Measurements from ENCODE around the gene ISCA2.

DNA sequence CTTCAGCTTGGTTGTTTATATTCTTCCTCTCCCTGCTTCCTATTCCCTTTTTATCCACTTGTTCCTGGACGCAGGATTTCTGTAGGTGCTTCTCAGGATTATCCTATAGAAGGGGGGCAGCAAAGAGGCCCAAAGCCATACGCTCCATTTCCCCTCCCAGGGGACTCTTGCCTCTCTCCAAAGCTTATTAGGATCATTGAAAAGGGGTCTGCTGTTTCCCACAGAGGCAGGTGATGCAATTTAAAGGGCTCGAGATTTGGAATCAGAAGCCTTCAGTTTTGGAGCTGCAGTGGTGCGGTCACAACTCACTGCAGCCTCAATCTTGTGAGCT lies 36.0 kb upstream of the ISCA2 start:
- TF ChIP-seq CTCF (IDR thresholded peaks at IDR 0.05) (no peak), POLR2A (IDR thresholded peaks at IDR 0.05) (no peak)

Measured in heart left ventricle (tissue), 13 donors.